SK-N-MC (cell line): ENCODE measurements around the gene SEPTIN8.

Experiments used
- EZH2 ChIP-seq: fragments of 200-600 bp; sonication (generic); IDR thresholded peaks from one replicate; pipeline ENCODE4 v1.6.1; 2017; ENCODE audit warnings: antibody characterized with exemption
- POLR2AphosphoS5 ChIP-seq: IDR thresholded peaks from 2 replicates; pipeline ENCODE4 v1.6.1; 2012; ENCODE audit warnings: mild to moderate bottlenecking, low read depth, low read length, borderline replicate concordance

DNA sequence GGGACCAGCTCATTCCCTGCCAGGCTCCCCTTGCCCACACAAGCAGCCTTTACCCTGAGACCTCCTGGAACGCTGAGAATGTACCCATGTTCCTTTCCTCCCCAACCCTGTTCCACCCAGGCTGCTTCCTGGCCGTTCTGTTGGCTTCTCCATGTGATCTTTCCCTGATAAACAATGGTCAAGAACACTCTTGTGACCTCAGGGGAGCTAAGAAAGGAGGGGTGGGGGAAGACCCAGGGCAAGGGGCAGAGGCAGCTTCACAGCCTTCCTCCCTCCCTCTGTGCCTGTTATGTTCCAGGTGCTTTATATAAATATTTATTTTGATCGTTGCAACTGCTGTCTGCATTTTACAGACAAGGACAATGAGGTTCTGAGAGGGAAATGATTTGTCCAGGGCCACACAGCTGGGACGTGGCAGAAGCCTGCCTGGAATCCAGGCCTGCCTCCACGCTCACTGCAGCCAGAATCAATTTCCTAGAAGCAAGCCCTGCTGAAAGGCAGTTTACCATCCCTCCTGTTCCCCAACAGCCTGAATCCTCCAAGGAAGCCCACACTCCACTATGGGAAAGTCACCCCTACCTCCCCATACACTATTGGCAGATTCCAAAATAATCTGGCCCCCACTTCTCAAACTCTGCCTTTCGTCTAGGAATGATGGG is 49.5 kb upstream of the SEPTIN8 start:
- TF ChIP-seq POLR2AphosphoS5 (no peak), EZH2 (no peak)
